ENCODE data around the gene KLHL1. TPM values are rescaled to one million over a fixed set of nuclear protein-coding genes. Genes with fewer than 3 reads are reported as not detected.

KLHL1 gene
- polyA plus RNA-seq, 1 donor, result 0.57 TPM

GRCh38 chr13:70090036-70090723 is 18.1 kb downstream of the KLHL1 start:
- Histone ChIP-seq H3K27me3 (ENCODE audit: control insufficient read depth, insufficient read depth, low read length) (no peaks in the 10 kb centered on the region), H3K9me3 (ENCODE audit: control insufficient read depth, low read depth, low read length) (no peaks in the 10 kb centered on the region), H3K4me3 (ENCODE audit: low read length) (no peak overlapping the region), H3K27ac (ENCODE audit: low read length) (no peak overlapping the region), H3K4me1 (ENCODE audit: control insufficient read depth, insufficient read depth, low read length) (no peaks in the 10 kb centered on the region), H3K36me3 (ENCODE audit: control insufficient read depth, insufficient read depth, low read length) (no peaks in the 10 kb centered on the region)
- 100% methylated on average over 1 of the region's 2 CpGs for WGBS (ENCODE audit: insufficient coverage, low lambda C conversion rate)
- DNase-seq, result no peak

- Histone ChIP-seq H3K9me3 (ENCODE audit: control insufficient read depth, low read depth, low read length) (no peaks in the 10 kb centered on the region), H3K27me3 (ENCODE audit: control insufficient read depth, insufficient read depth, low read length) (no peaks in the 10 kb centered on the region), H3K4me1 (ENCODE audit: control insufficient read depth, insufficient read depth, low read length) (no peaks in the 10 kb centered on the region), H3K27ac (ENCODE audit: low read length) (no peak overlapping the region), H3K36me3 (ENCODE audit: control insufficient read depth, insufficient read depth, low read length) (no peaks in the 10 kb centered on the region), H3K4me3 (ENCODE audit: low read length) (no peak overlapping the region)
- WGBS (ENCODE audit: insufficient coverage, low lambda C conversion rate), result 86% methylated on average over 1 of the region's 2 CpGs
- no peak for DNase-seq
These were observed 19.3 kb downstream of the KLHL1 start for GRCh38 chr13:70088926-70089325.

- Histone ChIP-seq H3K27me3 (ENCODE audit: control insufficient read depth, insufficient read depth, low read length) (no peaks in the 10 kb centered on the region), H3K9me3 (ENCODE audit: control insufficient read depth, low read depth, low read length) (no peaks in the 10 kb centered on the region), H3K4me3 (ENCODE audit: low read length) (no peak overlapping the region), H3K4me1 (ENCODE audit: control insufficient read depth, insufficient read depth, low read length) (no peaks in the 10 kb centered on the region), H3K27ac (ENCODE audit: low read length) (no peak overlapping the region), H3K36me3 (ENCODE audit: control insufficient read depth, insufficient read depth, low read length) (no peaks in the 10 kb centered on the region)
- 100% methylated on average over 2 of the region's 4 CpGs for WGBS (ENCODE audit: insufficient coverage, low lambda C conversion rate)
- no peak for DNase-seq
These were observed 21.0 kb downstream of the KLHL1 start for GRCh38 chr13:70087247-70087646.

GRCh38 chr13:70080012-70080411 is 28.2 kb downstream of the KLHL1 start:
- no peak overlapping the region for H3K4me3 ChIP-seq (ENCODE audit: low read length)
- no peaks in the 10 kb centered on the region for H3K4me1 ChIP-seq (ENCODE audit: control insufficient read depth, insufficient read depth, low read length)
- no peaks in the 10 kb centered on the region for H3K9me3 ChIP-seq (ENCODE audit: control insufficient read depth, low read depth, low read length)
- no peak for DNase-seq
- H3K36me3 ChIP-seq (ENCODE audit: control insufficient read depth, insufficient read depth, low read length), result no peaks in the 10 kb centered on the region
- H3K27me3 ChIP-seq (ENCODE audit: control insufficient read depth, insufficient read depth, low read length), result no peaks in the 10 kb centered on the region
- 64% methylated on average over 3 of the region's 4 CpGs for WGBS (ENCODE audit: insufficient coverage, low lambda C conversion rate)
- H3K27ac ChIP-seq (ENCODE audit: low read length), result no peak overlapping the region

GRCh38 chr13:70054572-70054971 is 53.7 kb downstream of the KLHL1 start:
- Histone ChIP-seq H3K9me3 (ENCODE audit: control insufficient read depth, low read depth, low read length) (peaks cover 15% of the 10 kb centered on the region), H3K27ac (ENCODE audit: low read length) (no peak overlapping the region), H3K36me3 (ENCODE audit: control insufficient read depth, insufficient read depth, low read length) (no peaks in the 10 kb centered on the region), H3K27me3 (ENCODE audit: control insufficient read depth, insufficient read depth, low read length) (no peaks in the 10 kb centered on the region), H3K4me3 (ENCODE audit: low read length) (no peak overlapping the region), H3K4me1 (ENCODE audit: control insufficient read depth, insufficient read depth, low read length) (no peaks in the 10 kb centered on the region)
- no peak for DNase-seq

GRCh38 chr13:70051531-70051930 is 56.7 kb downstream of the KLHL1 start:
- DNase-seq, result peak; percentile 15 to 55
- Histone ChIP-seq H3K36me3 (ENCODE audit: control insufficient read depth, insufficient read depth, low read length) (no peaks in the 10 kb centered on the region), H3K4me3 (ENCODE audit: low read length) (no peak overlapping the region), H3K27me3 (ENCODE audit: control insufficient read depth, insufficient read depth, low read length) (no peaks in the 10 kb centered on the region), H3K9me3 (ENCODE audit: control insufficient read depth, low read depth, low read length) (peaks cover 15% of the 10 kb centered on the region), H3K4me1 (ENCODE audit: control insufficient read depth, insufficient read depth, low read length) (no peaks in the 10 kb centered on the region), H3K27ac (ENCODE audit: low read length) (no peak overlapping the region)
- 0% methylated on average over 1 of the region's 1 CpG for WGBS (ENCODE audit: insufficient coverage, low lambda C conversion rate)

- no peak overlapping the region for H3K27ac ChIP-seq (ENCODE audit: low read length)
- no peaks in the 10 kb centered on the region for H3K4me1 ChIP-seq (ENCODE audit: control insufficient read depth, insufficient read depth, low read length)
- H3K4me3 ChIP-seq (ENCODE audit: low read length), result no peak overlapping the region
- H3K27me3 ChIP-seq (ENCODE audit: control insufficient read depth, insufficient read depth, low read length), result no peaks in the 10 kb centered on the region
- 80% methylated on average over 1 of the region's 1 CpG for WGBS (ENCODE audit: insufficient coverage, low lambda C conversion rate)
- H3K9me3 ChIP-seq (ENCODE audit: control insufficient read depth, low read depth, low read length), result no peaks in the 10 kb centered on the region
- H3K36me3 ChIP-seq (ENCODE audit: control insufficient read depth, insufficient read depth, low read length), result no peaks in the 10 kb centered on the region
- no peak for DNase-seq
These were observed 64.6 kb downstream of the KLHL1 start for GRCh38 chr13:70043685-70044084.

- H3K4me1 ChIP-seq (ENCODE audit: control insufficient read depth, insufficient read depth, low read length), result no peaks in the 10 kb centered on the region
- H3K9me3 ChIP-seq (ENCODE audit: control insufficient read depth, low read depth, low read length), result no peaks in the 10 kb centered on the region
- H3K4me3 ChIP-seq (ENCODE audit: low read length), result no peak overlapping the region
- H3K27me3 ChIP-seq (ENCODE audit: control insufficient read depth, insufficient read depth, low read length), result no peaks in the 10 kb centered on the region
- peak; percentile 7 to 65 for DNase-seq
- WGBS (ENCODE audit: insufficient coverage, low lambda C conversion rate), result 30% methylated on average over 2 of the region's 4 CpGs
- no peaks in the 10 kb centered on the region for H3K36me3 ChIP-seq (ENCODE audit: control insufficient read depth, insufficient read depth, low read length)
- H3K27ac ChIP-seq (ENCODE audit: low read length), result no peak overlapping the region
These were observed 66.1 kb downstream of the KLHL1 start for GRCh38 chr13:70042193-70042592.

GRCh38 chr13:70034286-70034685 is 74.0 kb downstream of the KLHL1 start:
- no peak for DNase-seq
- H3K4me3 ChIP-seq (ENCODE audit: low read length), result no peak overlapping the region
- no peaks in the 10 kb centered on the region for H3K9me3 ChIP-seq (ENCODE audit: control insufficient read depth, low read depth, low read length)
- H3K27me3 ChIP-seq (ENCODE audit: control insufficient read depth, insufficient read depth, low read length), result no peaks in the 10 kb centered on the region
- no peak overlapping the region for H3K27ac ChIP-seq (ENCODE audit: low read length)
- no peaks in the 10 kb centered on the region for H3K36me3 ChIP-seq (ENCODE audit: control insufficient read depth, insufficient read depth, low read length)
- H3K4me1 ChIP-seq (ENCODE audit: control insufficient read depth, insufficient read depth, low read length), result no peaks in the 10 kb centered on the region

- WGBS (ENCODE audit: insufficient coverage, low lambda C conversion rate), result 100% methylated on average over 1 of the region's 4 CpGs
- Histone ChIP-seq H3K9me3 (ENCODE audit: control insufficient read depth, low read depth, low read length) (no peaks in the 10 kb centered on the region), H3K36me3 (ENCODE audit: control insufficient read depth, insufficient read depth, low read length) (no peaks in the 10 kb centered on the region), H3K4me3 (ENCODE audit: low read length) (no peak overlapping the region), H3K27ac (ENCODE audit: low read length) (no peak overlapping the region), H3K4me1 (ENCODE audit: control insufficient read depth, insufficient read depth, low read length) (no peaks in the 10 kb centered on the region), H3K27me3 (ENCODE audit: control insufficient read depth, insufficient read depth, low read length) (no peaks in the 10 kb centered on the region)
- no peak for DNase-seq
These were observed 80.7 kb downstream of the KLHL1 start for GRCh38 chr13:70027551-70027950.

- Histone ChIP-seq H3K27ac (ENCODE audit: low read length) (no peak overlapping the region), H3K4me3 (ENCODE audit: low read length) (no peak overlapping the region), H3K9me3 (ENCODE audit: control insufficient read depth, low read depth, low read length) (no peaks in the 10 kb centered on the region), H3K4me1 (ENCODE audit: control insufficient read depth, insufficient read depth, low read length) (no peaks in the 10 kb centered on the region), H3K27me3 (ENCODE audit: control insufficient read depth, insufficient read depth, low read length) (no peaks in the 10 kb centered on the region), H3K36me3 (ENCODE audit: control insufficient read depth, insufficient read depth, low read length) (no peaks in the 10 kb centered on the region)
- WGBS (ENCODE audit: insufficient coverage, low lambda C conversion rate), result 100% methylated on average over 2 of the region's 2 CpGs
- DNase-seq, result no peak
These were observed 84.7 kb downstream of the KLHL1 start for GRCh38 chr13:70023516-70023915.
